IMR-90 (cell line): ENCODE measurements around the gene RAD51B. TPM values are rescaled to one million over a fixed set of nuclear protein-coding genes. Genes with fewer than 3 reads are reported as not detected.

ENCODE experiments used
- ATAC-seq: fragments of 200-7000 bp; cut with Tn5 transposase; 2 replicates; pipeline ENCODE4 v1.9.1; 2020; ENCODE audit warnings: low read depth, mild to moderate bottlenecking, moderate library complexity
- BruUV-seq: library from RNA; stranded (reverse); fragments of 400-500 nt; replicated peaks from 2 replicates; lab custom pipeline; 2021; lab: Mats Ljungman, UMichigan
- CTCF ChIA-PET: fragments of 300-600 bp; formaldehyde crosslinking; extraction: SDS; loops from one replicate; lab custom pipeline; 2021; ENCODE audit warnings: antibody characterized with exemption; lab: Yijun Ruan, JAX
- POLR2A ChIA-PET: fragments of 300-600 bp; sonication (Branson Sonifier 250); formaldehyde crosslinking; loops from one replicate; lab custom pipeline; 2022; ENCODE audit warnings: antibody characterized with exemption; ENCODE audit not compliant: unreplicated experiment; lab: Charles Lee
- DNase-seq: peaks from one replicate; pipeline ENCODE4 v3.0.0; 2013
- H2AFZ ChIP-seq: replicated peaks from 2 replicates; pipeline ENCODE3; 2013; ENCODE audit warnings: low read length, mild to moderate bottlenecking; ENCODE audit not compliant: poor library complexity
- H2AK5ac ChIP-seq: 2 replicates; pipeline ENCODE4 v1.6.1; 2013; ENCODE audit warnings: low read depth, low read length, inconsistent platforms
- H2AK9ac ChIP-seq: replicated peaks from 2 replicates; pipeline ENCODE3; 2013; ENCODE audit warnings: mild to moderate bottlenecking, low read depth, low read length, moderate library complexity; ENCODE audit not compliant: poor library complexity
- H2BK120ac ChIP-seq: 2 replicates; pipeline ENCODE4 v1.6.1; 2013; ENCODE audit warnings: low read depth, low read length, inconsistent platforms
- H2BK15ac ChIP-seq: 3 replicates; pipeline ENCODE4 v1.6.1; 2013; ENCODE audit warnings: low read depth, low read length, inconsistent platforms
- H2BK20ac ChIP-seq: 2 replicates; pipeline ENCODE4 v1.6.1; 2013; ENCODE audit warnings: low read depth, mild to moderate bottlenecking, inconsistent platforms, low read length, moderate library complexity
- H2BK5ac ChIP-seq: 2 replicates; pipeline ENCODE4 v1.6.1; 2013; ENCODE audit warnings: mild to moderate bottlenecking, low read depth, low read length, inconsistent platforms; ENCODE audit not compliant: poor library complexity, severe bottlenecking
- H3K14ac ChIP-seq: replicated peaks from 2 replicates; pipeline ENCODE4 v1.6.1; 2013; ENCODE audit warnings: low read depth, low read length, inconsistent platforms
- H3K18ac ChIP-seq: 2 replicates; pipeline ENCODE4 v1.6.1; 2013; ENCODE audit warnings: low read depth, low read length, control low read depth
- H3K23ac ChIP-seq: 2 replicates; pipeline ENCODE4 v1.6.1; 2013; ENCODE audit warnings: low read depth, low read length, inconsistent platforms
- H3K27ac ChIP-seq: 2 replicates; pipeline ENCODE4 v1.5.1; 2013; ENCODE audit warnings: mild to moderate bottlenecking, control low read depth, low read length; ENCODE audit not compliant: insufficient read depth
- H3K27me3 ChIP-seq: 2 replicates; pipeline ENCODE4 v1.6.1; 2013; ENCODE audit warnings: low read length; ENCODE audit not compliant: control insufficient read depth, insufficient read depth
- H3K36me3 ChIP-seq: 2 replicates; pipeline ENCODE4 v1.6.1; 2013; ENCODE audit warnings: low read length, mixed read lengths; ENCODE audit not compliant: control insufficient read depth, insufficient read depth
- H3K4ac ChIP-seq: 2 replicates; pipeline ENCODE4 v1.6.1; 2013; ENCODE audit warnings: low read depth, low read length, inconsistent platforms
- H3K4me1 ChIP-seq: 2 replicates; pipeline ENCODE4 v1.6.1; 2013; ENCODE audit warnings: low read length, mixed read lengths; ENCODE audit not compliant: control insufficient read depth, insufficient read depth
- H3K4me2 ChIP-seq: 2 replicates; pipeline ENCODE4 v1.6.1; 2013; ENCODE audit warnings: low read depth, mild to moderate bottlenecking, control low read depth, low read length, moderate library complexity
- H3K4me3 ChIP-seq: 2 replicates; pipeline ENCODE4 v1.5.1; 2013; ENCODE audit warnings: low read depth, mild to moderate bottlenecking, control low read depth, low read length, moderate library complexity; ENCODE audit not compliant: insufficient read depth
- H3K56ac ChIP-seq: 2 replicates; pipeline ENCODE4 v1.6.1; 2013; ENCODE audit warnings: low read length, inconsistent platforms; ENCODE audit not compliant: insufficient read depth; ENCODE audit errors: extremely low read depth
- H3K79me1 ChIP-seq, 2 experiments: 2 replicates each; pipeline ENCODE4 v1.6.1; 2013; ENCODE audit warnings: low read length in 2 of 2, inconsistent platforms in 1 of 2, low read depth in 1 of 2
- H3K9ac ChIP-seq: 2 replicates; pipeline ENCODE4 v1.6.1; 2013; ENCODE audit warnings: low read depth, low read length, control low read depth
- H3K9me1 ChIP-seq: 2 replicates; pipeline ENCODE4 v1.6.1; 2013; ENCODE audit warnings: low read length, inconsistent platforms; ENCODE audit not compliant: insufficient read depth
- H3K9me3 ChIP-seq: 2 replicates; pipeline ENCODE4 v1.6.1; 2013; ENCODE audit warnings: low read length; ENCODE audit not compliant: control insufficient read depth, insufficient read depth
- H4K20me1 ChIP-seq: 2 replicates; pipeline ENCODE4 v1.6.1; 2013; ENCODE audit warnings: low read length, inconsistent platforms; ENCODE audit not compliant: insufficient read depth
- H4K5ac ChIP-seq: 2 replicates; pipeline ENCODE4 v1.6.1; 2013; ENCODE audit warnings: mild to moderate bottlenecking, low read depth, low read length, control low read depth
- H4K8ac ChIP-seq, 2 experiments: 2 replicates each; pipeline ENCODE4 v1.6.1; 2013; ENCODE audit warnings: low read depth in 2 of 2, low read length in 2 of 2, control low read depth in 1 of 2, inconsistent platforms in 1 of 2
- H4K91ac ChIP-seq: 2 replicates; pipeline ENCODE4 v1.6.1; 2013; ENCODE audit warnings: low read depth, low read length, inconsistent platforms; ENCODE audit not compliant: insufficient read depth
- BHLHE40 ChIP-seq: fragments of 150-350 bp; IDR thresholded peaks from 2 replicates; pipeline ENCODE4 v1.6.1; 2016; ENCODE audit warnings: mild to moderate bottlenecking, low read depth, low read length
- CHD1 ChIP-seq: IDR thresholded peaks from 2 replicates; pipeline ENCODE4 v1.6.1; 2012; ENCODE audit warnings: low read depth, low read length, improper control_type of control experiment
- RAD21 ChIP-seq: IDR thresholded peaks from 2 replicates; pipeline ENCODE4 v1.6.1; 2012; ENCODE audit warnings: low read length, improper control_type of control experiment
- USF2 ChIP-seq: fragments of 150-350 bp; IDR thresholded peaks from 2 replicates; pipeline ENCODE4 v1.6.1; 2017; ENCODE audit warnings: mild to moderate bottlenecking, antibody characterized with exemption, low read length, low read depth
- dilution Hi-C: fragments of 300-500 bp; cut with HindIII; formaldehyde crosslinking; loops from one replicate; pipeline ENCODE4 v1.14.3; 2018; ENCODE audit warnings: low sequenced_read_pairs; ENCODE audit not compliant: unreplicated experiment
- in situ Hi-C: fragments of 300-500 bp; cut with MboI; formaldehyde crosslinking; loops from 3 replicates; pipeline ENCODE4 v1.14.3; 2019; ENCODE audit warnings: low sequenced_read_pairs, inconsistent platforms, mixed read lengths
- intact Hi-C: fragments of 100-400 bp; cut with micrococcal nuclease; formaldehyde crosslinking; loops from 2 replicates; pipeline ENCODE4 v1.10.0; 2022
- polyA plus RNA-seq, 3 experiments: library from polyadenylated mRNA; depleted of rRNA; stranded (reverse); fragments of >200 nt; gene quantifications; 2 replicates each; pipeline ENCODE4 v1.2.3, GENCODE V29; 2012; ENCODE audit warnings: low replicate concordance in 1 of 3
- total RNA-seq: library from RNA; depleted of rRNA; stranded (reverse); fragments of >200 nt; gene quantifications from 2 replicates; pipeline ENCODE4 v1.2.3, GENCODE V29; 2012
- TF ChIP-seq, protein P1 (sequence below): conservative IDR thresholded peaks from 2 replicates; pipeline ENCODE4 v1.5.1; 2012; ENCODE audit warnings: mild to moderate bottlenecking, low read depth, low read length, improper control_type of control experiment

RAD51B gene
- total and polyA plus RNA-seq, 2 of the 4 experiments (the other 2 are of a cell fraction) = 5.1 to 18.8 TPM

DNA sequence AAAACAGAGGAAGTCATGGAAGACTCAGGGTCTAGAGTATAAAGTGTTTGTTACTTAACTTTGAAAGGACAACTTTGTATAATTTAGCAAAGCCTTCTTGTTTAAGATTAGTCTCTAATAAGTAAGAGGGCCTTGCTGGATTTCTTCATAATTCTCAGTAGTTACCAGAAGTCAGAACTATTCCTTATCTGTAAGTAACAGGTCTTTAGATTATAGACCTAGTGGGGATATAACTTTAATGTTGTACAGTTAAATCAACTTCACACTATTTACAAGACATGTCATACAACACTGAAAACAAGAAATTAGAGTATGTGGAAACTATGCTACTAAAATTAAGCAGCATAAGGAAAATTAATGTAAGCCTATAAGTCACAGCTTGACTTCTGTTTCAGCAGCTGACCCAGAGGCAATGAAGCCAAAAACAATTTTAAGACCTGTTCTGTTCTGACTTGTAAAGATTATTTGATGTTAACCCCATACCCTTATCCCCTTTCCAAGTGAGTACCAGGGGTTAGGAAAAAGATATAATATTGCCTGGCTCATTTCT is 398.3 kb downstream of the RAD51B start:
- no peak overlapping the region for H3K4me2 ChIP-seq
- no peak overlapping the region for H3K23ac ChIP-seq
- no peaks in the 10 kb centered on the region for H3K9me1 ChIP-seq
- no peak overlapping the region for H2AFZ ChIP-seq
- intact Hi-C loops = no loop called here
- no peaks in the 10 kb centered on the region for H3K9me3 ChIP-seq
- no peak for DNase-seq
- H3K56ac ChIP-seq = no peak overlapping the region
- no peak overlapping the region for H3K27ac ChIP-seq
- ChIA-PET POLR2A (no interaction called here), CTCF (no interaction called here)
- H3K4me1 ChIP-seq = no peaks in the 10 kb centered on the region
- H3K79me1 ChIP-seq = no peaks in the 10 kb centered on the region
- no peak overlapping the region for H2AK9ac ChIP-seq
- no peak overlapping the region for H4K8ac ChIP-seq
- H4K20me1 ChIP-seq = no peaks in the 10 kb centered on the region
- BruUV-seq = no TSS peak
- H2BK20ac ChIP-seq = no peak overlapping the region
- H3K18ac ChIP-seq = no peak overlapping the region
- H3K14ac ChIP-seq = no peak overlapping the region
- dilution Hi-C loops = no loop called here
- TF ChIP-seq BHLHE40 = no peak
- TF ChIP-seq, protein P1, sequence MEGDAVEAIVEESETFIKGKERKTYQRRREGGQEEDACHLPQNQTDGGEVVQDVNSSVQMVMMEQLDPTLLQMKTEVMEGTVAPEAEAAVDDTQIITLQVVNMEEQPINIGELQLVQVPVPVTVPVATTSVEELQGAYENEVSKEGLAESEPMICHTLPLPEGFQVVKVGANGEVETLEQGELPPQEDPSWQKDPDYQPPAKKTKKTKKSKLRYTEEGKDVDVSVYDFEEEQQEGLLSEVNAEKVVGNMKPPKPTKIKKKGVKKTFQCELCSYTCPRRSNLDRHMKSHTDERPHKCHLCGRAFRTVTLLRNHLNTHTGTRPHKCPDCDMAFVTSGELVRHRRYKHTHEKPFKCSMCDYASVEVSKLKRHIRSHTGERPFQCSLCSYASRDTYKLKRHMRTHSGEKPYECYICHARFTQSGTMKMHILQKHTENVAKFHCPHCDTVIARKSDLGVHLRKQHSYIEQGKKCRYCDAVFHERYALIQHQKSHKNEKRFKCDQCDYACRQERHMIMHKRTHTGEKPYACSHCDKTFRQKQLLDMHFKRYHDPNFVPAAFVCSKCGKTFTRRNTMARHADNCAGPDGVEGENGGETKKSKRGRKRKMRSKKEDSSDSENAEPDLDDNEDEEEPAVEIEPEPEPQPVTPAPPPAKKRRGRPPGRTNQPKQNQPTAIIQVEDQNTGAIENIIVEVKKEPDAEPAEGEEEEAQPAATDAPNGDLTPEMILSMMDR = no peak
- no peak for TF ChIP-seq CHD1
- TF ChIP-seq USF2 = no peak
- no peak for TF ChIP-seq RAD21
- no peak overlapping the region for H3K4ac ChIP-seq
- H3K36me3 ChIP-seq = no peaks in the 10 kb centered on the region
- H2BK15ac ChIP-seq = no peak overlapping the region; the same call in 2 of the 3 replicates
- in situ Hi-C loops = no loop called here
- no peak overlapping the region for H2BK120ac ChIP-seq
- ATAC-seq = no peak
- H3K9ac ChIP-seq = no peak overlapping the region
- H2AK5ac ChIP-seq = no peak overlapping the region
- no peaks in the 10 kb centered on the region for H3K27me3 ChIP-seq
- H2BK5ac ChIP-seq = no peak overlapping the region
- no peak overlapping the region for H4K5ac ChIP-seq
- H4K91ac ChIP-seq = no peak overlapping the region
- H3K4me3 ChIP-seq = no peak overlapping the region
